Loucy (cell line): Measurements from ENCODE around the gene TINCR.

ENCODE experiments used
- CTCF ChIP-seq: fragments of 200-600 bp; sonication (generic); conservative IDR thresholded peaks from 2 replicates; pipeline ENCODE4 v1.5.1; 2014; ENCODE audit warnings: mild to moderate bottlenecking, antibody characterized with exemption, low read length
- EZH2phosphoT487 ChIP-seq: fragments of 200-600 bp; IDR thresholded peaks from 2 replicates; pipeline ENCODE4 v1.6.1; 2018; ENCODE audit warnings: antibody characterized with exemption, mild to moderate bottlenecking, moderate library complexity, borderline replicate concordance

DNA sequence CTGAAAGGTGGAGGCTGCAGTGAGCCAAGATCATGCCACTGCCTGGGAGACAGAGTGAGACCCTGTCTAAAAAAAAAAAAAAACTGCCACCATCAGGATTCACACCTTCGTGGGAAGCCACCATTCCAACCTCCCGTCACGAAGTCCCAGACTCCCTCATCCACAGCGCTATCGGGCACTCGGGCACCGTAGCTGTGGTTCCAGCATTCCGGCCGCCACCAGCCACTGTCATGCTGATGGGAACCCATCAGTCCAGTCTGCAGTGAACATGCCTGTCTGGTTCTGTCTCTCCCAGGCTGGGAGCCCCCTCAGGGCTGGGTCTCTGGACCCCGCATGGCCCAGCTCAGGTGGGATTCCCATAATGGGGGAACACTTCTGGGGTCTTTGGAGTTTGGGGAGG, 27.5 kb downstream of the TINCR start:
- TF ChIP-seq CTCF (no peak), EZH2phosphoT487 (no peak)
